GM18867 (cell line): Measurements from ENCODE around the gene CABP7.

Experiments
- ATAC-seq: cut with Tn5 transposase; IDR thresholded peaks from one replicate; pipeline ENCODE4 v1.9.1; 2021; ENCODE audit warnings: mild to moderate bottlenecking, moderate library complexity; ENCODE audit not compliant: unreplicated experiment

Gene CABP7

DNA sequence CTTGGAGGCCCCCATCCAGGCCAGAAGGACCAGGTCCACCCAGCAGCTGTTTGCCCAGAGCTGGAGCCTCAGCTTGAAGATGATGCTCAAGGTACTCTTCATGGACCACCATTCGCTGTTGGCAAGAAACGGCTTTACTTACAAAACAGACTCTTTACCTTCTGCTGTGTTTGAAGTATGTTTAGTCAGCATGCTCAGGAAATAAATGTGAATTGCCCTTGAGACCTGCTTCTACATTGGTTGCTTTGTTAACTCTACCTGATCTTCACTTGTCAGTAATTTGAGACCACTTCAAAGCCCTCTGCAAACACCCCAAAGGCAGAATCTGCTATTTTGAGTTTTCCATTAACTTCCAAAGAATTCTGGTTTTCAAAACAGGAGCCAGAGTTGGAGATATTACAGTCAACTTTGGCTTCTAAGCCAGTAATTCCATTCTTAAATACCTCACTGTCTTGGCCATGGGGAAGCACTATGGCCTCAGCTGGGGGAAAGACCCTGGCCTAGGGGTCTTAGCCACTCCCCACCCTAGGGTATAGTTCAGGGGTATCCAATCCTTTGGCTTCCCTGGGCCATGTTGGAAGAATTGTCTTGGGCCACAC is 50.0 kb downstream of the CABP7 start:
- no peak for ATAC-seq

DNA sequence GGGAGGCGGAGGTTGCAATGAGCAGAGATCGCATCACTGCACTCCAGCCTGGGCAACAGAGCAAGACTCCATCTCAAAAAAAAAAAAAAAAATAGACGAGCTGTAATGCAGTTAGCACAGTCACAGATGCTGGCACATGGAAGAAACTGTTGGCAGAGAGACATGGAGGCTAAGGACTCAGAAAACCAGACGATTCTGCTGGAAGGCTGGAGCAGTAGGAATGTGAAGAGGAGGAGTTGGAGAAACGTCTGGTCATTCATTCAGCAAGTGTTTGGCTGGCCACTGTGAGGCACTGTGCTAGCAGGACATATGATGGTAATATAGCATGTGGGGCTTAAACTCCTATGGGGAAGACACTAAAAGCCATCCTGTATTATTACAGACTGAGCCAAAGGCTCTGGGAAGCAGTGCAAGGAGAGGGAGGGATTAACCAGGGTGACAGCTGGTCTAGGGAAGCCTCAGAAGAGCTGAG is 52.4 kb downstream of the CABP7 start:
- no peak for ATAC-seq

DNA sequence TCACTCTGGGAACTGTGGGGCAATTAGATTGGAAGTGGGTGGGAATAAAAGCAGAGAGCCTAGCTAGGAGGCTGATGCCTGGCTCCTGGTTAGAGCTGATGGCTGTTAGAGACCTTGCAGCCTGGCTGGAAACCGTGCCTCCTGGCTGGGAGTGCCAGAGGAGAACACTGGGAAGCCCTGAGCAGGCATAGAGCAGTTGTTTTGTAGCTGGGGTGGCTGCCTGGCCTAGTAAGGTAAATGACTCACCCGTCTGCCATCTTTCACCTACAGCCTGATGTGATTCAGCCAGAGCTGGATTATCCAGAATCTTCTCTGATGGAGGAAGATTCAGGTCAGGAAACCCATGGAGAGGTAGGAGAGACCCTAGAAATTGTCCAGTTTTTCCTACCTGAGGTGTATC is 53.4 kb downstream of the CABP7 start:
- no peak for ATAC-seq

DNA sequence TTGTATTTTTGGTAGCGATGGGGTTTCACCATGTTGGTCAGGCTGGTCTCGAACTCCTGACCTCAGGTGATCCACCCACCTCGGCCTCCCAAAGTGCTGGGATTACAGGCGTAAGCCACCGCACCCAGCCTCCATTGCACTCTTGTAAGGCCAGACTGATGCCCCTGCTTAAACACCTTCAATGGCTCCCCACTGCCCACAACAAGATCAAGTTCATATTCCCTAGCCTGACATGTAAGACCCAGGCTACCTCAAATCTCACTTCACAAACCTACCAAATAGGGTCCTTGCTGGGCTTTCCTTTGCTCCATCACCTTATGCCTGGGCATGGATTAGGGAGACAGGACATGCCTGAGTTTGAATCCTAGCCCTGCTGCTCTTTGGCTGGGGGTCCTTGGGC is 60.4 kb downstream of the CABP7 start:
- no peak for ATAC-seq

DNA sequence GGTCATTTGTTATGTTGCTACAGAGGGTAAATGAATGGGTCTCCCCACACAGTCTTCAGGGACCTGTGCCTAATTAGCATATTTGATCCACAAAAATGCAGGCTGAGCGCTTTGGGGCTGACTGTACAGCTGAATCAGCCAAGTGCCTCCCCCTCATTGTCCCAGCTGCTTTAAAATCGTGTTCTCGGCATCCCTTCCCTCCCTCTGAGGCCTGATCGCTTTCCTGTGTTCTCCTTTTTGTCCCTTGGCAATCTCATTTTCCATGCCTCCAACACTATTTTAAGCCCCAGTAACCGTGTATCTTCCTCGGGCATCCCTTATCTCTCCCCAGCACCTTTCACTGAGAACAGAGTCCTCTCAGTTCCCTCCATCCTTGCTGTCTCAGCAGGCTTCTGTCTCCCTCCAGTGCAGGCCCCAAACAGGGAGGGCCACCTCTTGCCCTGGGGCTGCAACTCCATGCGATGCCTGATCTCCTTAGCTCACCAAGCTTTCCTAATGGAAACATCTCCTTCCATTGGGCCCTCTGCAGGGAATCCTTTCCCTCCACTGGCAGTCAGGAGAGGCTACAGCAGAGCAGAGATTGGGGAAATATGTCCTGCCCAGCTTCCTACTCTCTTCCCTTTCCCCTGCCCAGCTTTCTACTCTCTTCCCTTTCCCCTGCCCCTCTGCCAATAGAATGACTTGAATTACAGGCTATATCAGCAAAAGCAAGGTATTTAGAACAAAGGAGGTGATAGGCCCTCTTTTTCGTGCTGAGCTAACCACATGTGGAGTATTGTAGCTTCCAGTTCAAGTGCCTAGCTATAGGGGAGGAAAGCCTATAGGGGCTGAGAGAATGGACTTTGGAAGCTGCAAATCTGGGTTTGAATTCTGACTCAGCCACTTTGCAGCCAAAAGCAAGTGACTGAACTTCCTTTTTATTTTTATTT is 61.2 kb downstream of the CABP7 start:
- no peak for ATAC-seq
